OCI-LY7 (cell line): ENCODE measurements around the gene MINDY4B. TPM values are rescaled to one million over a fixed set of nuclear protein-coding genes. Genes with fewer than 3 reads are reported as not detected.

ENCODE experiments used
- BruUV-seq: library from RNA; stranded (reverse); fragments of 400-500 nt; replicated peaks from 2 replicates; lab custom pipeline; 2021; lab: Mats Ljungman, UMichigan
- CTCF ChIA-PET: fragments of 300-600 bp; sonication (Branson Sonifier 250); formaldehyde crosslinking; loops from one replicate; lab custom pipeline; 2022; ENCODE audit warnings: antibody characterized with exemption; ENCODE audit not compliant: unreplicated experiment; lab: Charles Lee
- POLR2A ChIA-PET: fragments of 300-600 bp; sonication (Branson Sonifier 250); formaldehyde crosslinking; loops from one replicate; lab custom pipeline; 2022; ENCODE audit warnings: antibody characterized with exemption; lab: Charles Lee
- DNase-seq: peaks from one replicate; pipeline ENCODE4 v3.0.0-alpha.2; 2015; ENCODE audit warnings: low spot score
- H2AFZ ChIP-seq: fragments of 200-600 bp; sonication (generic), shearing (Covaris generic); 2 replicates; pipeline ENCODE4 v1.6.1; 2014; ENCODE audit warnings: mild to moderate bottlenecking, antibody characterized with exemption, low read length, moderate library complexity
- H3K27ac ChIP-seq: fragments of 200-600 bp; sonication (generic); 2 replicates; pipeline ENCODE4 v1.5.1; 2014; ENCODE audit warnings: mixed run types, low read depth, mild to moderate bottlenecking, moderate library complexity, low read length, inconsistent platforms; ENCODE audit not compliant: poor library complexity, severe bottlenecking
- H3K36me3 ChIP-seq: fragments of 200-600 bp; sonication (generic); 2 replicates; pipeline ENCODE4 v1.6.1; 2014; ENCODE audit warnings: mild to moderate bottlenecking, antibody characterized with exemption, low read length, moderate library complexity, mixed read lengths; ENCODE audit not compliant: insufficient read depth
- H3K4me1 ChIP-seq: fragments of 200-600 bp; sonication (generic); 2 replicates; pipeline ENCODE4 v1.5.1; 2014; ENCODE audit warnings: mild to moderate bottlenecking, low read length; ENCODE audit not compliant: insufficient read depth, poor library complexity, severe bottlenecking
- H3K4me2 ChIP-seq: fragments of 200-600 bp; sonication (generic); 2 replicates; pipeline ENCODE4 v1.6.1; 2014; ENCODE audit warnings: mild to moderate bottlenecking, low read length
- H3K4me3 ChIP-seq: fragments of 200-600 bp; sonication (generic); 2 replicates; pipeline ENCODE4 v1.5.1; 2014; ENCODE audit warnings: mild to moderate bottlenecking, low read depth, low read length; ENCODE audit not compliant: poor library complexity, severe bottlenecking
- H3K79me2 ChIP-seq: fragments of 200-600 bp; sonication (generic); 2 replicates; pipeline ENCODE4 v1.6.1; 2016; ENCODE audit warnings: low read depth, mild to moderate bottlenecking, low read length, moderate library complexity, mixed read lengths; ENCODE audit not compliant: insufficient read depth
- H3K9me2 ChIP-seq: fragments of 200-600 bp; sonication (generic); 2 replicates; pipeline ENCODE4 v1.6.1; 2016; ENCODE audit warnings: mild to moderate bottlenecking, low read length, mixed read lengths; ENCODE audit not compliant: insufficient read depth
- H3K9me3 ChIP-seq: fragments of 200-600 bp; sonication (generic); 2 replicates; pipeline ENCODE4 v1.6.1; 2014; ENCODE audit warnings: mild to moderate bottlenecking, mixed run types, low read length, mixed read lengths
- H4K20me1 ChIP-seq: fragments of 200-600 bp; sonication (generic); 2 replicates; pipeline ENCODE4 v1.6.1; 2014; ENCODE audit warnings: mild to moderate bottlenecking, antibody characterized with exemption, low read length, moderate library complexity, mixed read lengths; ENCODE audit not compliant: insufficient read depth
- CTCF ChIP-seq: fragments of 200-600 bp; sonication (generic); conservative IDR thresholded peaks from 2 replicates; pipeline ENCODE4 v1.5.1; 2014; ENCODE audit warnings: mild to moderate bottlenecking, antibody characterized with exemption, low read length, moderate library complexity, mixed read lengths
- EZH2phosphoT487 ChIP-seq: fragments of 200-600 bp; sonication (generic); IDR thresholded peaks from 2 replicates; pipeline ENCODE4 v1.6.1; 2018; ENCODE audit warnings: low read depth, borderline replicate concordance, mild to moderate bottlenecking, mixed run types, antibody characterized with exemption, low read length, moderate library complexity, mixed read lengths
- intact Hi-C: fragments of 100-400 bp; cut with micrococcal nuclease; formaldehyde crosslinking; loops from one replicate; pipeline ENCODE4 v1.10.0; 2022; ENCODE audit not compliant: unreplicated experiment
- total RNA-seq, 2 experiments: library from RNA; depleted of rRNA in 1 of 2; stranded (reverse); fragments of >200 nt in 1 of 2; shearing (Covaris generic) in 1 of 2; gene quantifications; 2 replicates each; pipeline ENCODE4 v1.2.3, GENCODE V29; 2014 to 2022

The MINDY4B gene
- total RNA-seq, 2 experiments from 2014 or later: not detected

- no peaks in the 10 kb centered on the region for H3K9me2 ChIP-seq
- H3K4me1 ChIP-seq: no peaks in the 10 kb centered on the region
- intact Hi-C loops: no loop called here
- no peaks in the 10 kb centered on the region for H3K9me3 ChIP-seq
- H4K20me1 ChIP-seq: no peaks in the 10 kb centered on the region
- H3K79me2 ChIP-seq: no peaks in the 10 kb centered on the region
- ChIA-PET POLR2A (no interaction called here), CTCF (no interaction called here)
- no peak overlapping the region for H3K4me3 ChIP-seq
- no peaks in the 10 kb centered on the region for H3K36me3 ChIP-seq
- DNase-seq: no peak
- H2AFZ ChIP-seq: no peak overlapping the region
- TF ChIP-seq EZH2phosphoT487: no peak
- TF ChIP-seq CTCF: no peak
- BruUV-seq: no TSS peak
- H3K27ac ChIP-seq: no peak overlapping the region
- no peak overlapping the region for H3K4me2 ChIP-seq
Observed at GRCh38 chr3:150922611-150923010, 17.4 kb upstream of the MINDY4B start.

- no TSS peak for BruUV-seq
- intact Hi-C loops: no loop called here
- no peak for DNase-seq
- Histone ChIP-seq H3K4me1 (no peaks in the 10 kb centered on the region), H3K9me2 (no peaks in the 10 kb centered on the region), H3K27ac (no peak overlapping the region), H3K79me2 (no peaks in the 10 kb centered on the region), H3K4me3 (no peak overlapping the region), H3K9me3 (no peaks in the 10 kb centered on the region), H4K20me1 (no peaks in the 10 kb centered on the region), H3K36me3 (no peaks in the 10 kb centered on the region), H3K4me2 (no peak overlapping the region), H2AFZ (no peak overlapping the region)
- TF ChIP-seq CTCF (no peak), EZH2phosphoT487 (no peak)
- ChIA-PET POLR2A (no interaction called here), CTCF (no interaction called here)
Observed at GRCh38 chr3:150921209-150921608, 16.0 kb upstream of the MINDY4B start.

- intact Hi-C loops: no loop called here
- ChIA-PET CTCF (no interaction called here), POLR2A (interaction anchor here (1.0 kb wide), 1 partner anchor 12 kb away, joined by 3 read pairs; no protein-coding TSS in a partner anchor)
- H3K36me3 ChIP-seq: no peaks in the 10 kb centered on the region
- DNase-seq: no peak
- no TSS peak for BruUV-seq
- no peaks in the 10 kb centered on the region for H3K9me2 ChIP-seq
- no peak overlapping the region for H3K27ac ChIP-seq
- no peak overlapping the region for H3K4me2 ChIP-seq
- H3K4me1 ChIP-seq: no peaks in the 10 kb centered on the region
- no peak for TF ChIP-seq CTCF
- TF ChIP-seq EZH2phosphoT487: no peak
- no peak overlapping the region for H2AFZ ChIP-seq
- no peaks in the 10 kb centered on the region for H4K20me1 ChIP-seq
- H3K4me3 ChIP-seq: no peak overlapping the region
- H3K79me2 ChIP-seq: no peaks in the 10 kb centered on the region
- no peaks in the 10 kb centered on the region for H3K9me3 ChIP-seq
Observed at GRCh38 chr3:150920236-150920635, 15.0 kb upstream of the MINDY4B start.
